ENCODE results near the gene HMCN2.

HMCN2 gene

DNA sequence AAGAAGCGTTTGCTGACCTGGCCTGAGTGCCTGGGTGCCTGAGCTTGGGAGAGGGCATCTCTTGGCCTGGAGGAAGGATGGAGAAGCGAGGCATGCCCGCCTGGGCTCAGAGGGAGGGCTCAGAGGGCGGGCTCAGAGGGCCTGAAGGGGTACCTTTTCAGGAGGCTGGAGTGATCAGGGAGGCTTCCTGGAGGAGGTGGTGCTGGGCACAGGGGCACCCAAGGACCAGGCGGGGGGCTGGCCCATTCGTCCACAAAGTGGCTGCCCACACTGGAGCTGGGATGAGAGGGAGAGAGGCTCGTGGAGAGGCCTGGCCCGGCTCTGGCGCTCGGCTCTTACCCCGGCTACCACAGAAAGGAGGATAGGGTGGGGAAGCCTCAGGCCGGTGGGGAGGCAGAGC is 212.0 kb downstream of the HMCN2 start:
- Histone ChIP-seq H3K79me2 (ENCODE audit: insufficient read depth, low read length) (no peaks in the 10 kb centered on the region), H3K4me3 (ENCODE audit: low read length, poor library complexity, severe bottlenecking) (no peak overlapping the region), H3K4me1 (ENCODE audit: insufficient read depth, low read length, poor library complexity, severe bottlenecking) (no peaks in the 10 kb centered on the region), H2AFZ (ENCODE audit: low read length) (no peak overlapping the region), H3K9me2 (replicated peaks; ENCODE audit: low read depth, low read length) (no peaks in the 10 kb centered on the region), H3K9me3 (ENCODE audit: insufficient read depth, low read depth, low read length) (no peaks in the 10 kb centered on the region), H3K9ac (ENCODE audit: low read depth, low read length, poor library complexity, severe bottlenecking) (no peak overlapping the region), H3K4me2 (ENCODE audit: low read depth, low read length, poor library complexity, severe bottlenecking) (no peak overlapping the region), H3K27me3 (ENCODE audit: insufficient read depth, low read length, poor library complexity, severe bottlenecking) (no peaks in the 10 kb centered on the region), H3F3A (ENCODE audit: low read depth) (no peaks in the 10 kb centered on the region), H3K36me3 (ENCODE audit: insufficient read depth, low read length) (no peaks in the 10 kb centered on the region), H4K20me1 (ENCODE audit: insufficient read depth, low read length, poor library complexity, severe bottlenecking) (no peaks in the 10 kb centered on the region)
- no peak for TF ChIP-seq EZH2phosphoT487 (IDR thresholded peaks at IDR 0.05; ENCODE audit: borderline replicate concordance)
- TF ChIP-seq, protein P1, sequence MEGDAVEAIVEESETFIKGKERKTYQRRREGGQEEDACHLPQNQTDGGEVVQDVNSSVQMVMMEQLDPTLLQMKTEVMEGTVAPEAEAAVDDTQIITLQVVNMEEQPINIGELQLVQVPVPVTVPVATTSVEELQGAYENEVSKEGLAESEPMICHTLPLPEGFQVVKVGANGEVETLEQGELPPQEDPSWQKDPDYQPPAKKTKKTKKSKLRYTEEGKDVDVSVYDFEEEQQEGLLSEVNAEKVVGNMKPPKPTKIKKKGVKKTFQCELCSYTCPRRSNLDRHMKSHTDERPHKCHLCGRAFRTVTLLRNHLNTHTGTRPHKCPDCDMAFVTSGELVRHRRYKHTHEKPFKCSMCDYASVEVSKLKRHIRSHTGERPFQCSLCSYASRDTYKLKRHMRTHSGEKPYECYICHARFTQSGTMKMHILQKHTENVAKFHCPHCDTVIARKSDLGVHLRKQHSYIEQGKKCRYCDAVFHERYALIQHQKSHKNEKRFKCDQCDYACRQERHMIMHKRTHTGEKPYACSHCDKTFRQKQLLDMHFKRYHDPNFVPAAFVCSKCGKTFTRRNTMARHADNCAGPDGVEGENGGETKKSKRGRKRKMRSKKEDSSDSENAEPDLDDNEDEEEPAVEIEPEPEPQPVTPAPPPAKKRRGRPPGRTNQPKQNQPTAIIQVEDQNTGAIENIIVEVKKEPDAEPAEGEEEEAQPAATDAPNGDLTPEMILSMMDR (conservative IDR thresholded peaks at IDR 0.05; ENCODE audit: low read length), result no peak

- Histone ChIP-seq H3K4me3 (ENCODE audit: low read length, poor library complexity, severe bottlenecking) (no peak overlapping the region), H3K36me3 (ENCODE audit: insufficient read depth, low read length) (no peaks in the 10 kb centered on the region), H3K9me3 (ENCODE audit: insufficient read depth, low read depth, low read length) (no peaks in the 10 kb centered on the region), H3K9me2 (replicated peaks; ENCODE audit: low read depth, low read length) (no peaks in the 10 kb centered on the region), H3K27me3 (ENCODE audit: insufficient read depth, low read length, poor library complexity, severe bottlenecking) (no peaks in the 10 kb centered on the region), H3K79me2 (ENCODE audit: insufficient read depth, low read length) (no peaks in the 10 kb centered on the region), H3K4me2 (ENCODE audit: low read depth, low read length, poor library complexity, severe bottlenecking) (no peak overlapping the region), H2AFZ (ENCODE audit: low read length) (no peak overlapping the region), H4K20me1 (ENCODE audit: insufficient read depth, low read length, poor library complexity, severe bottlenecking) (no peaks in the 10 kb centered on the region), H3K4me1 (ENCODE audit: insufficient read depth, low read length, poor library complexity, severe bottlenecking) (no peaks in the 10 kb centered on the region), H3K9ac (ENCODE audit: low read depth, low read length, poor library complexity, severe bottlenecking) (no peak overlapping the region), H3F3A (ENCODE audit: low read depth) (no peaks in the 10 kb centered on the region)
- TF ChIP-seq EZH2phosphoT487 (IDR thresholded peaks at IDR 0.05; ENCODE audit: borderline replicate concordance), result no peak
- TF ChIP-seq, protein P1 (conservative IDR thresholded peaks at IDR 0.05; ENCODE audit: low read length), result no peak
These were observed 212.6 kb downstream of the HMCN2 start for GRCh38 chr9:130478152-130478551.

- Histone ChIP-seq H3K36me3 (ENCODE audit: insufficient read depth, low read length) (no peaks in the 10 kb centered on the region), H3K9ac (ENCODE audit: low read depth, low read length, poor library complexity, severe bottlenecking) (no peak overlapping the region), H3K9me2 (replicated peaks; ENCODE audit: low read depth, low read length) (no peaks in the 10 kb centered on the region), H4K20me1 (ENCODE audit: insufficient read depth, low read length, poor library complexity, severe bottlenecking) (no peaks in the 10 kb centered on the region), H3K4me2 (ENCODE audit: low read depth, low read length, poor library complexity, severe bottlenecking) (no peak overlapping the region), H3F3A (ENCODE audit: low read depth) (no peaks in the 10 kb centered on the region), H3K27me3 (ENCODE audit: insufficient read depth, low read length, poor library complexity, severe bottlenecking) (no peaks in the 10 kb centered on the region), H2AFZ (ENCODE audit: low read length) (no peak overlapping the region), H3K9me3 (ENCODE audit: insufficient read depth, low read depth, low read length) (no peaks in the 10 kb centered on the region), H3K4me3 (ENCODE audit: low read length, poor library complexity, severe bottlenecking) (no peak overlapping the region), H3K4me1 (ENCODE audit: insufficient read depth, low read length, poor library complexity, severe bottlenecking) (no peaks in the 10 kb centered on the region), H3K79me2 (ENCODE audit: insufficient read depth, low read length) (no peaks in the 10 kb centered on the region)
- TF ChIP-seq EZH2phosphoT487 (IDR thresholded peaks at IDR 0.05; ENCODE audit: borderline replicate concordance), result no peak
- TF ChIP-seq, protein P1 (conservative IDR thresholded peaks at IDR 0.05; ENCODE audit: low read length), result no peak
These were observed 213.4 kb downstream of the HMCN2 start for GRCh38 chr9:130478736-130479575.
